Measurements from ENCODE around the gene IL22RA1. TPM values are rescaled to one million over a fixed set of nuclear protein-coding genes. Genes with fewer than 3 reads are reported as not detected.

The IL22RA1 gene
- total RNA-seq, 4 donors from 2014 or later: 0.12 to 1.2 (median 0.39) TPM

- ATAC-seq (ENCODE audit: low FRiP score): no peak
- TF ChIP-seq, protein P1, sequence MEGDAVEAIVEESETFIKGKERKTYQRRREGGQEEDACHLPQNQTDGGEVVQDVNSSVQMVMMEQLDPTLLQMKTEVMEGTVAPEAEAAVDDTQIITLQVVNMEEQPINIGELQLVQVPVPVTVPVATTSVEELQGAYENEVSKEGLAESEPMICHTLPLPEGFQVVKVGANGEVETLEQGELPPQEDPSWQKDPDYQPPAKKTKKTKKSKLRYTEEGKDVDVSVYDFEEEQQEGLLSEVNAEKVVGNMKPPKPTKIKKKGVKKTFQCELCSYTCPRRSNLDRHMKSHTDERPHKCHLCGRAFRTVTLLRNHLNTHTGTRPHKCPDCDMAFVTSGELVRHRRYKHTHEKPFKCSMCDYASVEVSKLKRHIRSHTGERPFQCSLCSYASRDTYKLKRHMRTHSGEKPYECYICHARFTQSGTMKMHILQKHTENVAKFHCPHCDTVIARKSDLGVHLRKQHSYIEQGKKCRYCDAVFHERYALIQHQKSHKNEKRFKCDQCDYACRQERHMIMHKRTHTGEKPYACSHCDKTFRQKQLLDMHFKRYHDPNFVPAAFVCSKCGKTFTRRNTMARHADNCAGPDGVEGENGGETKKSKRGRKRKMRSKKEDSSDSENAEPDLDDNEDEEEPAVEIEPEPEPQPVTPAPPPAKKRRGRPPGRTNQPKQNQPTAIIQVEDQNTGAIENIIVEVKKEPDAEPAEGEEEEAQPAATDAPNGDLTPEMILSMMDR (IDR thresholded peaks at IDR 0.05): no peak
- no peak for DNase-seq (ENCODE audit: low spot score)
These were observed 25.3 kb upstream of the IL22RA1 start for GRCh38 chr1:24168245-24168644.

DNA sequence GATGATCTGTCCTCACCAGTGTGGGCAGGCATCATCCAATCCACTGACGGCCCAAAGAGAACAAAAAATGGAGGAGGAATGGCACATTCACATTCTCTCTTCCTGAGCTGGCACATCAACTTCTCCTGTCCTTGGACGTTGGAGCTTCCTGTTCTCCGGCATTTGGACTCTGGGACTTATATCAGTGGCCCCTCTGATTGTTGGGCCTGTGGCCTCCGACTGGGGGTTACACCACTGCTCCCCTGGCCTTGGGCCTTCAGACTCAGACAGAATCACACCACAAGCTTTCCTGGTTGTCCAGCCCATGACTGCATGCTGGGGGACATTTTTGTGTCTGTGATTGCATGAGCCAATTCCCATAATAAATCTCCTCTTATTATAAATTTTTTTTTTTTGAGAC lies 24.1 kb upstream of the IL22RA1 start:
- TF ChIP-seq, protein P1 (IDR thresholded peaks at IDR 0.05): no peak
- no peak for ATAC-seq (ENCODE audit: low FRiP score)
- DNase-seq (ENCODE audit: low spot score): no peak

- TF ChIP-seq, protein P1 (IDR thresholded peaks at IDR 0.05): no peak
- ATAC-seq (ENCODE audit: low FRiP score): no peak
- DNase-seq (ENCODE audit: low spot score): no peak
These were observed 22.6 kb upstream of the IL22RA1 start for GRCh38 chr1:24165500-24165899.

GRCh38 chr1:24164004-24164403 lies 21.1 kb upstream of the IL22RA1 start:
- DNase-seq (ENCODE audit: low spot score) (no peak), ATAC-seq (ENCODE audit: low FRiP score) (no peak)
- TF ChIP-seq, protein P1 (IDR thresholded peaks at IDR 0.05): no peak

- ATAC-seq (ENCODE audit: low FRiP score) (no peak), DNase-seq (ENCODE audit: low spot score) (no peak)
- TF ChIP-seq, protein P1 (IDR thresholded peaks at IDR 0.05): no peak
These were observed 19.3 kb upstream of the IL22RA1 start for GRCh38 chr1:24162201-24162600.

DNA sequence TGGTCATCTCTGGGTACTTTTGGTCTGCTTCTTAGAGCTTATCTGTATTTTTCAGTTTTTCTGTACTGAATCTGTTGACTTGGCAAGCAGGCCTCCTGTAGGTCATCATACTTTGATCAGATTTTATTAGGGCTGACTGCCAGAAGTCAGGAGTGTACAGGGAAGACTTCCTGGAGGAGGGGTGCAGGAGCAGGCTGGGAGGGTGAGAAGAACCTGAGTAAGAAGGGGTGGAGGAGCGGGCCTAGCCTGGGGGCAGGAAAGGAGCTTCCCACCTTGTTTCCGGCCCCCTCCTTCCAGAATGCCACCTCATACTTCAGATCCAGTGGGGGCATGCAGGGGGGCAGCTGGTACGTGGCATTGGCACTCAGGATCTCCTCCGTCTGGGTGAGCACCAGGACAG lies 18.3 kb upstream of the IL22RA1 start:
- TF ChIP-seq, protein P1 (IDR thresholded peaks at IDR 0.05): no peak
- ATAC-seq (ENCODE audit: low FRiP score) (no peak), DNase-seq (ENCODE audit: low spot score) (no peak)

DNA sequence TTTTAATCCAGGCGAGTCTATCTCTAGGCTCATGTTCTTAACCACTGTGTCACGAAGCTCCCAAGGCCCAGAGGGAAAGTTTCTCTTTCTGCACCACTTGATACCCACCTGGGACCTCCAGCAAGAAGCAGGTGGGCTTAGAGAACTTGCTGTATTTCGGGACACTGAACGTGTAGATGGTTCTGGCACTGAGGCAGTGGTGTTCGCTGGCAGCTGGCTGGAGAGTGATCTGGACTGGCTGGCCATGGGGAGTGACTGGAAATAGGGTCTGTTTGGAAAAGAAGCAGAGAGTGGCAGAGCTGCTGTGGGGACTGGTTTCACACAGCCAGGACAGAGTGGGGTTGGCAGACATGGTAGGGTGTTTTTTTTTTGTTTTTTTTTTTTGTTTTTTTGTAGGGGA lies 16.4 kb upstream of the IL22RA1 start:
- no peak for DNase-seq (ENCODE audit: low spot score)
- ATAC-seq (ENCODE audit: low FRiP score): no peak
- TF ChIP-seq, protein P1 (IDR thresholded peaks at IDR 0.05): no peak

All from omental fat pad (tissue), 4 donors.